ENCODE measurements around the gene RABGAP1.

The RABGAP1 gene

DNA sequence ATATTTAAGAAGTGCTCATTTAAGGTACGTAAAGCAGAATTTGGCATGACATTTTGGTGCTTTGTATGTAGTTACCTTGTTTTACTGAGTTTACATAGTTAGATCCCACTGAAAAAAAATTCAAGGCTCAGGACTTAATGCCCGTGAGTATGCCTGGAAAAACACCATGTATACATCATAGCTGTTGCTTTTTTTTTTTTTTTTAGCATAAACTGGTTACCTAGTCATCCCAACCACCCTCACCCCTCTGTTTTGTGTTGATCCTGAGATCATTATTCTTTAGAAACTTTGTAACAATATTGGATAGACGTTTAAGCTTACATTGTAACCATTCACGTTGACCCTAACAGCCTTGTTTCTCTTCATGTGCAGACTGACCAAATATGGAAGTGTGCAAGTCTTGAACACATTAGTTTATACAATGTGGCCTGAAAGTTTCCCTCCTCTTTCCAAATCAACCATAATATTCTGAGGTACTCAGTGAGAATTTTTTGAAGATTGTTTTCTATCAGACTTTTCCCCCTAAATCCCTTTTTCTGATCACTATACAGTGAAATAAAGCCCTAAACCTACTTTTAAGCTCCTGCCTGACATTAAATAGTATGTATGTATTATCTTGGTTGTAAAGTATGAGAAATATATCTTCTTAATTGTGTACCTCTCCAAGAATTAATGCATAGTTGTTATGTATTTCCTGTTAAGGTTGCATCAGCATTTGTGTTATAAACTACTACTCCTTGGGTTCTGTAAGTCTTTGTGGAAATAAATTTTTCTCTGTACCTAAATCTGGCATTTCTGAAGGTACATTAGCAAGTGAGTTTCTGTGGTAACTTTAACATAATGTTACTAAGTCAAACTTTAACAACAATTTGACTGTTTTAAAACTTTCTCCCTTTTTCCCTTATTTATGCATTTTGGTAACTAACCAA, 4.4 kb downstream of the RABGAP1 start:
- no peak for DNase-seq

DNA sequence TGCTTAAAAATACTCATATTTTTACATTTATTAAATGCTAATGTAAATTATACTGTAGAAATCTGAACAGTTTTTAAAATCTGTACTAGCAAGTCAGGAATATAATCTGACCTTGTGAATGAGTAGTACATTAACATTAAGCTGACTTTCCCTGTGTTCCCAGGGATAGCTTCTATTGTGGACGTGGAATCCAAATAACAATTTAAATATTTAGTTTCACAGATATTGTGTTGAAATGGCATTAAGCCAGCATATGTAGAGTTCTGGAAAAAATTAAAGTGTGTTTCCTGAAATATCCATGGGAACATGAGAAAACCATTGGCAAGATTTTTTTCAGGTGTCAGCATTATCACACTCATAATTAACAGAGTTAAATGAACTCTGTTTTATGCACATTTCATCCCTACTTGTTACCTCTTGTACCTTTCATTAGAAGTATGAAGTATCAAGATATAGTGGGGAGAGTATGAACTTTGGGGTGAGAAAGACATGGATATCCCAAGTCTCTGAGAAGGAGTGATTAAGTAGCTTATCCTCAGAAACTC, 5.7 kb downstream of the RABGAP1 start:
- no peak for DNase-seq

DNA sequence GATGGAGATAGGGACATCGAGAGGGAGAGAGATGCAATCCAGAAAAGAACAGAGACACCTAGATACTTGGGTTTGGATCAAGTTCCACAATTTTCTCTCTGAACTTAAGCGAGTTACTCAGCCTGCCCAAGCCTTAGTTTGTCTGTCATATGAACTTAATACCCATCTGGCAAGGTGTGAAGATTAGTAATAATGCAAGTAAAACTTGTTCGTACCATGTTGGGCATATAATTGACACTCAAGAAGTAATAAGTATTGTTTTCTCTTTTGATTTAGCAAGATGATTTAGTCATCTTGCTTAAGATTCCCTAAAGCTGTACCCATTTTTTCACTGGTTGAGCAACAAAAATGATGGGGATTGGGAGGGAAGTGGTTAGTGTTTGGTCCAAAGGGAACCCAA, 7.5 kb downstream of the RABGAP1 start:
- no peak for DNase-seq

DNA sequence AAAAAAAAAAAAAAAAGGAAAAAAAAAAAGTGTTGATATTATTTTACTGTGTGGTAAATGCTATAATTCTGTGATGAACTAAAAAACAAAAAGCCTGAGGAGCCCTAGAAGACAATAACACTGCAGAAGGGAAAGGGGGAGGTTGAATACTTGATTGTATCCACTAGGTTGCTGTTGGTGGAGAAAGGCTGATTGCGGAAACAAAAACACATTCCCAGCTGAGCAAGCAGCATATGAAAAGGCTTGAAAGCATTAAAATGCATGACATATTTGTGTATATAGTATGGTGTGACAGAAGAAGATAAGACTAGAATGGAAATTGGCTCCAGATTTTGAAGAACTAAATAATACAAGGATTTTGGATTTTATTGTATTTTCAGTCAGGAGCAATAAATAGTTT, 8.9 kb downstream of the RABGAP1 start:
- no peak for DNase-seq

GRCh38 chr9:122950263-122950662, 9.4 kb downstream of the RABGAP1 start:
- DNase-seq, result no peak

- DNase-seq, result no peak
Observed at GRCh38 chr9:122951056-122951455, 10.2 kb downstream of the RABGAP1 start.

DNA sequence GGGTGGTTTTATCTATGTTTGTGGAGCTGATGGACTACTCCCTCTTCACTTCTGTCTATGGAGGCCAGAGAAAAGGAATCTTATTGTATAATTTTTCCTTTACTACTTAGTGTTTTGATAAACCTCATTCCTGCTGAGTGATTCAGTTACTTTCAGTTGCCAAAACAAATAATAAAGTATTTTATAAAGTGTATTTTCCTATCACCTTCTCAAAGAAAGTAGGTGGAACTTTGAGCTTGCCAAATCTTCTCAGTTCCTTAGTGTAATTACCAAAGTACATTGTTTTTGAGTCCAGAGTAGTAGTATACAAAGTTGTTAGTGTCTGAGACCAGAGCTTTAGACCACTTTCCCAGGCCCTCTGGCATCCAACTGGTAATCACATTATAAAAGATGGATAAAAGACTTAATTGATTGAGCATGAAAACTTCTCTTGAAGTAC, 13.5 kb downstream of the RABGAP1 start:
- DNase-seq, result no peak

DNA sequence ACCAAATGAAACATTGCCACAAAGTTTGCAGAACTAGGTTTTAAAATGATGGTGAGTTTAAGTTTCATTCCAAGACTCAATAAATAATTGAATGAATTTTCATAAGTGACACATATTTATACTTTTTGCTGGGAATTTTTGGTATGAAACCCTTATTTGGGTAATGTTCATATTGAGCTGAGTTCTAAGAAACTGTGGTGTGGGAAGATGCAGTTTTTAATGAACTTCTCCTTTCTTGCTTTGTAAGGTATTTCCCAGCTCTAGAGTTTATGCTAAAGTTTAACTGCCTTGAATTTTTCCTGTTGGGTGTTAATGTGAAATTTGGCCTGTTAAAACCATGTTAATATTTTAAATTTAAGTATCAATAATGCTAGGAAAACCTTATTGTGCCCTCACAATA, 15.1 kb downstream of the RABGAP1 start:
- DNase-seq, result no peak

- DNase-seq, result no peak
Observed at GRCh38 chr9:122961139-122961538, 20.3 kb downstream of the RABGAP1 start.

DNA sequence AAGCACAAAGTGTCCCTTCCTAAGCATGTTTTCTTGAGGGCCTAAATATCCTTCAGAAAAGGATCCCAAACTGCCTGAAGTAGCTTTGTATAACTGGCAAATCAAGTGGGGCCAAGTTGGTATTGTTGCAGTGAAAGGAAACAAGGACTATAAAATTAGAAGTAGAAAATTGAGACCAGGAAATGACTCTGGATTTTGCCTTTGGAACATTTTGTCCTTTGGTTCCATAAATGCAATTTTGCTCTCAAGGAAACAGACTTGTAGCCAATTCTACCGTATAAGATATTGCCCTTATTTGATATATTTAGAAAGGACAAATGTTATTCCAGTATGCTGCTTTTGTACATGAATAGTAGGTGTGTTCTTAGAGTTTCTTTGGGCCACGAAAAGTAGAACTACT, 34.4 kb downstream of the RABGAP1 start:
- DNase-seq, result no peak

DNA sequence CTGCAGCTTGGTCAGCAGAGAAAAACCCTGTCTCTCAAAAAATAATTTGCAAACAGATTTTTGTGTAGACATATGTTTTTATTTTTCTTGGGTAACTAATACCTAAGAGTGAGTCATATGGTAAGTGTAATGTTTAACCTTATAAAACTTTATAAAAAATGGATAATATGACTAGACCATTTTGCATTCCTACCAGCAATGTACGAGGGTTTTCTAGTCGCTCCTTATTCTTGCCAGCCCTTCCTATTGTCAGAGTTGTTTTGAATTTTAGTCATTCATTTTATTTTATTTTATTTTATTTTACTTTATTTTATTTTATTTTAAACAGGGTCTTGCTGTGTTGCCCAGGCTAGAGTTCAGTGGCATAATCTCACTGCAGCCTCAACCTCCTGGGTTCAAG, 37.8 kb downstream of the RABGAP1 start:
- DNase-seq, result no peak

DNA sequence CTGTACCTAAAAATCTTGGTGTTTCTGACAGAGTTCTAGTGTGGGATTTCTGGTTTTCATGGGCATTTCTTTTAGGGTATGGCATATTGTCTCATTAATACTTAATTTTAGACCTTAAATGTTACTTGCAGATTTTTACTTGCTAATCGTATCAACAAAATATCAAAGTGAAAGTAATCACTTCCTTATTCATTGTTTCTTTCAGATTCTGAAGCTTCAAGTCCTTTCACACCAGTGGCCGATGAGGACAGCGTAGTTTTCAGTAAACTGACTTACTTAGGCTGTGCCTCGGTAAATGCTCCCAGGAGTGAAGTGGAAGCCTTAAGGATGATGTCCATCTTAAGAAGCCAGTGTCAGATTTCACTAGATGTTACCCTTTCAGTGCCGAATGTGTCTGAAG, 45.2 kb downstream of the RABGAP1 start:
- no peak for DNase-seq

DNA sequence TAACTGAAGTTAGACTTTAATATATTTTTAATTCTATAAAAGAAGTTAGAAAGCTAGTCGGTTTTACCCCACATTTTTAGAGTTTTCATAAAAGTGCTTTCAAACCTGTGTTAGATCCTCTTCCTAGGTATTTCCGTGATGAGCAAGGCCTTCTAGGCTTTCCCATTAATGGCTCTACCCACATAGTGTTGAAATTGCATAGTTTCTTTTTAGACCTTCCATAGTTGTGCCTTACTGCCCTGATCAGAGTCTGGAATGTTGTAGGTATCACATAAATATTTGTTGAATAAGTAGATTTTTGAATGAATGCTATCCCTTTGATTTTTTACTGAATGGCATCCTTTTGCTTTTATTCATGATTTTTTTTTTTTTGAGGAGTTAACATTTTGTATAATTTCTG, 47.3 kb downstream of the RABGAP1 start:
- DNase-seq, result no peak

DNA sequence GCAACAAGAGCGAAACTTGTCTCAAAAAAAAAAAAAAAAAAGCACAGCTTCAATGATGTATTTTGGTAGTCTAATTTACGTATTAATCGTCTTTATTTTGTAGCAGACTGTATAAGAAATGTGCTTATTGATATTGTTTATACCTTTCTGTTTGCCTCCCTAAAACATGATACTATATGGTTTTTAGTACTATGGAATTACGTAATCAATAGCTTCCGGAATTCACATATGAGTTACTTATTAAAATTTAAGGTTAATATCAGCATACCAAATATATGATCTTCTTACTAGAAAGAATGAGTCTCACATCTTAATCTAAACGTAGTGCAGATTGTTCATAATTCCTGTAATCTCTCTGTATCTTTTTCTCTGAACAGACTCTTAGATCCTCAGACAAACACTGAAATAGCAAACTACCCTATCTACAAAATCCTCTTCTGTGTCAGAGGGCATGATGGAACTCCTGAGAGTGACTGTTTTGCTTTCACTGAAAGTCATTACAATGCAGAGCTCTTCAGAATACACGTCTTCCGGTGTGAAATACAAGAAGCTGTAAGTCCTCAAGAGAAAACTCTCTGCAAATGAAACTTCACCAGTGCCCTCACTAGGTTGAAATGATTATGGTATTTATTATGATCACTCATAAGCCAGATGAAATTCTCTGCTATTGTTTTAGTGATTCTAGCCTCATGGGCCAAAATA, 48.3 kb downstream of the RABGAP1 start:
- no peak for DNase-seq

DNA sequence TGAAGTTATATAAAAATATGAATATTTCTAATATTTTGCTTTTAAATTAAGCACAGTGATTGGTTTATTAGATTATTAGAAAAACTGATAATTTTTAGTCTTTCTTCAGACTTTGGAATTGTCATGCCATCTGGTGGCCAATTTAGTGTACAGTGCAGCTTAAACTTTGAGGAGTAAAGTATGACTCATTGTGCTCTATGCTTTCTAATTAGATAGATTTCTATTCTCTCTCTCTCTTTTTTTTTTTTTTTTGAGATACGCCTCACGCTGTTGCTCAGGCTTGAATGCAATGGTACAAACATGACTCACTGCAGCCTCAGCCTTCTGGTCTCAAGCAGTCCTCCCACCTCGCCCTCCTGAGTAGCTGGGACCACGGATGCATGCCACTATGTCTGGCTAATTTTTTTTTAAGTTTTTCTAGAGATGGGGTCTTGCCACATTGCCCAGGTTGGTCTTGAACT, 50.6 kb downstream of the RABGAP1 start:
- no peak for DNase-seq

DNA sequence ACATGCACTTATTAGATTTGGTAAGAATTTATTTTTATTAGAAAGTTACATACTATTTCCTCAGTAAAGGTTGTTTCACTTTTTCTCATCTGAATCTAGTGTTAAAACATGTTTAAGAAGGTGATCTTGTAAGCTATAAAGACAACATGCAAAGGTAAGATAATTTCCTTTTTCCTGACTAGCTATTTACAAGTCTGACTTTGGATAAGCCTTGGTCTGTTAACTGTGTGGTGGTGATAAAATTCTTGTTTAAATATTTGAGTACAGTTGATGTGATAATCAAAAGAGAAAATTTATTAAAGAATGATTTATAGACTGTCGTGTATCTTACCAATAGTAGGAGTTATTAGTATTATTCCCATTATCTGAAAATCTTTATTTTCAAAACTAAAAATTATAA, 55.8 kb downstream of the RABGAP1 start:
- no peak for DNase-seq

DNA sequence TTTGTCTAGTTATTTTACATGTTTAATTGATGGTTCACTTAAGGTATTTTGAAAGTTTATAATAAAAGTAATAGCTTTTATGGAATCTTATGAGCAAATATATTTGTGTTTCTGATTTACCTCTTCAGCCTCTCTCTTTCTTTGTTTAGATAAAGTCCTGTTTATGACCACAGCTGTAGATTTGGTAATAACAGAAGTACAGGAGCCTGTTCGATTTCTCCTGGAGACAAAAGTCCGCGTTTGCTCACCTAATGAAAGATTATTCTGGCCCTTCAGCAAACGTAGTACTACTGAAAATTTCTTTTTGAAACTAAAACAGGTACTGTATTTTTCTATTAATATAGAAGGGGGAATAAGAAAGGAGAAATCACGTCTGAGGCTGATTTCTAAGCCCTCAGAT, 57.6 kb downstream of the RABGAP1 start:
- no peak for DNase-seq

DNA sequence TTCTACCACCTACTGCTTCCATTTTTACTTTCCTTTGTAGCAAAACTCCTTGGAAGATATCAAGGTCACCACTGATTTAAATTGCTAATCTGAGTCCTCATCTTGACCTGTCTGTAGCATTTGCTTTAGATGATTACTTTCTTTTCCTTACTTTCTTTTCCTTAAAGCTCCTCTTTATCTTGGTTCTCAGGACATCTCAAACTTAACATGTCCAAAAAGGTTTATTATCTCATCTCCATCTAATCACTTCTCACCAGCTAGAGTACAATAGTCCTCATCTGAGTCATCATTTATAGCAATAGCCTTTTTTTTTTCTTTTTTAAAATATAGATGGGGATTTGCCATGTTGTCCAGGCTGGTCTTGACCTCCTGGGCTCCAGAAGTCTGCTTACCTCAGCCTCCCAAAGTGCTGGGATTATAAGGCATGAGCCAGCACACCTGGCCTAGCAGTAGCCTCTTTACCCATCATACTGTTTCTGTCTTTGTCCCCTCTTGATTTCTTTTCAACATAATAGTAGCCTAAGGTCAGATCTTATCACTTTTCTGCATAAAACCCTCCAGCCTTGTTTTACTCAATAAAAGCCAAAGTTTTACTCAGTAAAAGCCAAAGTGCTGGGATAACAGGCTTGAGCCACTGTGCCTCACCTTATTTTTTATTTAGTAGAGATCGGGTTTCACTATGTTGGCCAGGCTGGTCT, 59.7 kb downstream of the RABGAP1 start:
- DNase-seq, result no peak

DNA sequence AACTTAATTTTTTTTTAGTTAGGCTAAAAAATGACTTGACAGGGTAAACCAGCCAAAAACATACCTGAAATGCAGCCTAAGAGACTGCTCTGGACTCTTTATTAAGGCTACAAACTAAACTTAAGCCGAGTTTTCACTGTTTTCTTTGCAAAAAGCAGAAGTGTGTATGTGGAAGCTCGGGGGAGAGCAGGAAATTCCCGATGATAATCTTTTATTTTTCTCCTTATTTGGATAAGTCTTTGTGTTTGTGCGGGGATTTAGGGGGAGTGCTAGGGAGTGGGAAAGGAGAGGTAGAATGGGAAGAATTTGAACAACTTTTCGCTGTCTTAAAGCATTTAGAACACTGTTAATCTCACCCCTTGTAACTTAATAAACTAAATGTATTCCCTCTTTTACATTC, 61.9 kb downstream of the RABGAP1 start:
- DNase-seq, result no peak

DNA sequence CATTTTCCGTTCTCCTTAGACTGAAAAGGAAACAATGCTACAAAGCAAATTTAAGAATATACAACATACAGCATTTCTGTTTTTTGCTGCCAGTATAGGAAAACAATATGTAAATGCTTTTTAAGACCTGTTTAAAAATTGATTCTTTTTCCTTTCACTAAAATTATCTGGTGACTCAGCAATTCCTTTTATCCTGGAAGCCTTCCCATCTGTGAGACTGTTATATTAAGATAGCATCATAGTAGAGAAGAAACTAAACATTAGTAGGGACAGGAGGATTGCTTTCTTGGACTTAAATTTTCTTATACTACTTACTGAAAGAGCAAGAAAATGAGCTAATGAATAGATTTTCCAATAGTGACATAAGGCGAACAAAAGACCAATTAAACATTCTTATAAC, 62.6 kb downstream of the RABGAP1 start:
- DNase-seq, result no peak

- DNase-seq, result no peak
Observed at GRCh38 chr9:123005964-123006363, 65.1 kb downstream of the RABGAP1 start.

- no peak for DNase-seq
Observed at GRCh38 chr9:123007269-123007668, 66.4 kb downstream of the RABGAP1 start.

- no peak for DNase-seq
Observed at GRCh38 chr9:123008909-123009308, 68.1 kb downstream of the RABGAP1 start.
